ENCODE results near the gene FAM43A.
A peak's percentile ranks its signal among the peaks of the same experiment; 100 is the strongest.

FAM43A gene

DNA sequence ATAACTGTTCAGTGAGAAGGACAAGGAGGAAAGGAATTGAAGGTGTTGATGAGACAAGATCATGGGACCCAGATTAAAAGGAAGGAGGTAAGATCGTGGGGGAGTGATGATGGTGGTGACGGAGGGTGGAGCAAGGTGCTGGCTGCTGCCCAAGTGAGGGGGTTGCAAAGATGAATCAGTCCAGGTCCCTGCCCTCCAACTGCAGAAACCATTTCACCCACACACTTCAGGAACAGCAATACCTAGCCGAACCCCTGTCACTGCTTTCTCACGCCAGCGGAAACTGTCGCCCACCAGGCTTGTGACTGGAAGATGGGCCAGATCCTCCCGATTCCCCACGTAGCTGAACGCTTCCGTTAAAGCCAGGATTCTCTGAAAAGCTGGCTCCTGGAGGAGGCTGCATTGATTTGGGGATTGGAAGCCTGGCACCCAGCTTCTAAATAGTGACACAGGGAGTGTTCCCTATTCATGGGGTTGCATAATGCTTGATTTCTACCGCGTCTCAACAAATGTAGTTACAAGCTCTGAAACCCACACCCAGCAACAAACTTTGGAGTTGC, 10.5 kb upstream of the FAM43A start:
- H3K4me3 ChIP-seq (ENCODE audit: low read depth, low read length) = peak overlapping the region; percentile 8
- DNase-seq (ENCODE audit: low read depth) = no peak
- TF ChIP-seq, protein P1, sequence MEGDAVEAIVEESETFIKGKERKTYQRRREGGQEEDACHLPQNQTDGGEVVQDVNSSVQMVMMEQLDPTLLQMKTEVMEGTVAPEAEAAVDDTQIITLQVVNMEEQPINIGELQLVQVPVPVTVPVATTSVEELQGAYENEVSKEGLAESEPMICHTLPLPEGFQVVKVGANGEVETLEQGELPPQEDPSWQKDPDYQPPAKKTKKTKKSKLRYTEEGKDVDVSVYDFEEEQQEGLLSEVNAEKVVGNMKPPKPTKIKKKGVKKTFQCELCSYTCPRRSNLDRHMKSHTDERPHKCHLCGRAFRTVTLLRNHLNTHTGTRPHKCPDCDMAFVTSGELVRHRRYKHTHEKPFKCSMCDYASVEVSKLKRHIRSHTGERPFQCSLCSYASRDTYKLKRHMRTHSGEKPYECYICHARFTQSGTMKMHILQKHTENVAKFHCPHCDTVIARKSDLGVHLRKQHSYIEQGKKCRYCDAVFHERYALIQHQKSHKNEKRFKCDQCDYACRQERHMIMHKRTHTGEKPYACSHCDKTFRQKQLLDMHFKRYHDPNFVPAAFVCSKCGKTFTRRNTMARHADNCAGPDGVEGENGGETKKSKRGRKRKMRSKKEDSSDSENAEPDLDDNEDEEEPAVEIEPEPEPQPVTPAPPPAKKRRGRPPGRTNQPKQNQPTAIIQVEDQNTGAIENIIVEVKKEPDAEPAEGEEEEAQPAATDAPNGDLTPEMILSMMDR (conservative IDR thresholded peaks at IDR 0.05; ENCODE audit: low read depth, low read length) = no peak

DNA sequence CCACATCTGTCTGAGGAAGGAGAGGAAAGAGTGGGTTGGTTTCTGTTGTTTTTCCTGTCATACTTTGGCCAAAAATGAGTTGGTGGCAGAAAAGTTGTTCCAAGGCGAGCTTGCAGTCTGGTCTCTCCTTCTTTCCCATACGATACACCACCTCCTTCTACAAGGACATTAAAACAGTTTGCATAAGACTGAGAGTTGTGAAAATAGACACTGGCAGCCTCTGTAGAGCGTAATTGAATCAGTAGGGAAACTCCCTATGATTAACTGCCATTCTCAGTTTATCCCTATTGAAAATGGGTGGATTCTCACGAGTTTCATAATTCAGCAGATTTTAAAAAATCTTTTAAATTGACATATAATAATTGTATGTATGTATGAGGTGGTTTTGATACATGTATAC, 10.0 kb upstream of the FAM43A start:
- no peak overlapping the region for H3K4me3 ChIP-seq (ENCODE audit: low read depth, low read length)
- TF ChIP-seq, protein P1 (conservative IDR thresholded peaks at IDR 0.05; ENCODE audit: low read depth, low read length) = no peak
- DNase-seq (ENCODE audit: low read depth) = no peak

DNA sequence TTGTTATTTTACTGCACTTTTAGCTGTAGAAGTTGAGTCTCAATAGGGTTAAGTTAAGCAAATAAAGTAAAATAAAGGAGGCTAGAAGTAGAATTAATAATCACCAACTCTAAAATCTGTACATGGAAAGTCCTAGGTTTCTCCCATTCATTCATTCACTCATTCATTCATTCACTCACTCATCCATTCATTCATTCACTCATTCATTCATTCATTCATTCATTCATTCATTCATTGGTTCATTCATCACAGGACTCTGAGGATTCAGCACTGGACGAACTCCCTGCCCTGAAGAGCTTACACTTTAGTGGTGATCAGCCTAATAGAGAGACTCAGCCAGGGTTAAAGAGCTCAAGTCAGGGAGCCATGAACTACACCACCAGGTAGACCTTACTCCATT, 9.2 kb upstream of the FAM43A start:
- no peak overlapping the region for H3K4me3 ChIP-seq (ENCODE audit: low read depth, low read length)
- TF ChIP-seq, protein P1 (conservative IDR thresholded peaks at IDR 0.05; ENCODE audit: low read depth, low read length) = no peak
- DNase-seq (ENCODE audit: low read depth) = no peak

DNA sequence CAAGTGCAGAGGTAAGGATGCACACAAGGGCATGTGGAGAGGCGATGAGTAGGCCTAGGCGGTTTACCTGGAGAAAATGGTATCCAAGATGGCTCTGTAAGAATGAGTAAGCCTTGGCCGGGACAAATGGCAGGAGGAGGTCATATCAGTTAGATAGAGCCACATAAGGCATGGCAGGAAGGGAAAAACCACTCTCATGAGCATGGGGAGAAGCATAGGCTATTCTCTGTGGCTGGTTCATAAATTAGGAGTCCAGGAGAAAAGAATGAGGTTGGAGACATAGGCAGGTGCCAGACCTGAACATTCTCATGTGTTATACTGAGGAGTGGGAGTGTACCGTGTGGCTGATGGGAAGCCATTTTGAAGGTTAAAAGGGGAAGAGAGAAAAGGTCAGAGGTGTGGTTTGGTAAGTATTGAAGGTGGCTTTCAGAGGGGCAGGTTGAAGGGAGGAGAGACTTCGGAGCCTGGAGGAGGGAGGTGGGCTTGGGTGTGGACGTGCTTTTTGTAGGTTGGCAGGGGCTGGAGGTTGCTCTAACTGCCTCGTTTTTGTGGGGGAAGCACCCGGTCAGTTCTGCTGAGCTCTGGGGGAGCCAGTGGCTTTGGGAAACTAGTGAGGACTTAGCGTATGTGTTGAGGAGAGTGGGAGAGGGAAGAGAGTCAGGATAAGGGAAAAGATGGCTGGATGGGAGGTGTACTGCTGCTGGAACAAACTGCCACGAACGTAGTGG, 4.6 kb upstream of the FAM43A start:
- TF ChIP-seq, protein P1 (conservative IDR thresholded peaks at IDR 0.05; ENCODE audit: low read depth, low read length) = no peak
- DNase-seq (ENCODE audit: low read depth) = no peak
- H3K4me3 ChIP-seq (ENCODE audit: low read depth, low read length) = no peak overlapping the region

DNA sequence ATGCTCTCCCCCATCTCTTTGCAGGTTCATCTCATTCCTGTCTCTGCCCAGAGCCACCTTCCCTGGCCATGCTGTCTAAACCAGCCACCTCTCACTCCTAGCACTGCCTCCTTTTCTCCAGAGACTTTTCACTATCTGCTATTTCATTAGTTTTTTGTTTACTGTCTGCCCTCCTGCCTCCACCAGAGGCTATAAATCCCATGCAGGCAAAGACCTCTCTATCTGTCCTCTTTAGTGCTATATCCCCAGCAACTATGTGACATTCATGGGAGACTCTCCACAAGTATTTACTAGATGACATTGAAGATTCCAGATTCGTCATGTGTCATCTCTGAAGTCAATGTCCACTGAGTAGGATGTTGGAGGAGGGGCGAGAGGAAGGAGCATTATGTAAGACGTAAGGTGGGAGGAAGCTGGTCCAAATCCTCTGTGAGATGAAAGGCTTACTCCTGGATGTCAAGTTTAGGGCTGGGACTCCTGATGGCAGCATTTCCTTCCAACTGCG, 3.4 kb upstream of the FAM43A start:
- no peak for DNase-seq (ENCODE audit: low read depth)
- H3K4me3 ChIP-seq (ENCODE audit: low read depth, low read length) = no peak overlapping the region
- TF ChIP-seq, protein P1 (conservative IDR thresholded peaks at IDR 0.05; ENCODE audit: low read depth, low read length) = no peak

DNA sequence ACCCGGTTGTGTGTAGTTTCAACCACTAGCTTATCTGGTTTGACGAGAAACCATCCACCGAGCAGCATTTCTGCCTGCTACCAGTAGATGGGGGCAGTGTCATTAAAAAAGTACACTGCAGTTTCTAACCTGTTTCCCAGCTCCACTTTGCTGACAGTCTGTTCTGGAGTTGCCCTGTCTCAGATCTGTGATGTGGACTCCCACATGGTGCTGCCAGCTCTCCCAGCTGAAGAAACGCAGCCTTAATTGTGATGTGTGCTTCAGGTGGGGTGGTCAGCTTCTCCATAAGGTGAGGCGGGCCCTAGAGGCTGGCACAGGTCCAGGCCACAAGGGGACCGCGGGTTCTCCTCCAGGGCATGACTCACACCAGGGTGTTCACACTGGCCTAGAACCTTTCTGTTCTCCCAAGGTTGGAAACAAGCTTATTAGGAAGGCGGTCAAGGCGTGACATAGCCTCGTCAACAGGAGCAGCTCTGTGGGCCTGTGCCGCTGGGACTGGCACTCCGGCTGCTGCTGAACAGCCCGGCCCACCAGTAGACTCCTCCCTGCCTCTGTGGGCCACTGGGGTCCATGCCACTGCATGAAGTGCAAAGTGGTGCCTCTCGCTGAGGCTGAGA, 2.9 kb upstream of the FAM43A start:
- H3K4me3 ChIP-seq (ENCODE audit: low read depth, low read length) = no peak overlapping the region
- peak; percentile 95 for DNase-seq (ENCODE audit: low read depth)
- TF ChIP-seq, protein P1 (conservative IDR thresholded peaks at IDR 0.05; ENCODE audit: low read depth, low read length) = peak; percentile 96
